Activated naive CD4-positive, alpha-beta T cell treated with anti-CD3 and anti-CD28 coated beads, Interleukin-2, amount 10 ng/mL, durations not matched to agents 7 days and 5 days (primary cell): Measurements from ENCODE around the gene SH3RF3.
A peak's percentile ranks its signal among the peaks of the same experiment; 100 is the strongest.

ENCODE experiments used
- CTCF ChIA-PET: fragments of 350-600 bp; sonication (Branson Sonifier 250); formaldehyde crosslinking; loops from one replicate; lab custom pipeline; 2021; ENCODE audit warnings: antibody characterized with exemption; lab: Charles Lee
- DNase-seq: peaks from one replicate; pipeline ENCODE4 v3.0.0-alpha.2; 2020
- H3K27ac Mint-ChIP-seq: one replicate; pipeline ENCODE4 v1.8.0; 2021; ENCODE audit warnings: mild to moderate bottlenecking, moderate library complexity, mixed read lengths
- H3K27me3 Mint-ChIP-seq: one replicate; pipeline ENCODE4 v1.8.0; 2021; ENCODE audit warnings: mild to moderate bottlenecking, mixed read lengths
- H3K36me3 Mint-ChIP-seq: one replicate; pipeline ENCODE4 v1.8.0; 2021; ENCODE audit warnings: mixed read lengths
- H3K4me1 Mint-ChIP-seq: one replicate; pipeline ENCODE4 v1.8.0; 2021; ENCODE audit warnings: mixed read lengths
- H3K4me3 Mint-ChIP-seq: one replicate; pipeline ENCODE4 v1.8.0; 2021; ENCODE audit warnings: mild to moderate bottlenecking, moderate library complexity, mixed read lengths
- H3K9me3 Mint-ChIP-seq: one replicate; pipeline ENCODE4 v1.8.0; 2021; ENCODE audit warnings: mixed read lengths

Gene SH3RF3

DNA sequence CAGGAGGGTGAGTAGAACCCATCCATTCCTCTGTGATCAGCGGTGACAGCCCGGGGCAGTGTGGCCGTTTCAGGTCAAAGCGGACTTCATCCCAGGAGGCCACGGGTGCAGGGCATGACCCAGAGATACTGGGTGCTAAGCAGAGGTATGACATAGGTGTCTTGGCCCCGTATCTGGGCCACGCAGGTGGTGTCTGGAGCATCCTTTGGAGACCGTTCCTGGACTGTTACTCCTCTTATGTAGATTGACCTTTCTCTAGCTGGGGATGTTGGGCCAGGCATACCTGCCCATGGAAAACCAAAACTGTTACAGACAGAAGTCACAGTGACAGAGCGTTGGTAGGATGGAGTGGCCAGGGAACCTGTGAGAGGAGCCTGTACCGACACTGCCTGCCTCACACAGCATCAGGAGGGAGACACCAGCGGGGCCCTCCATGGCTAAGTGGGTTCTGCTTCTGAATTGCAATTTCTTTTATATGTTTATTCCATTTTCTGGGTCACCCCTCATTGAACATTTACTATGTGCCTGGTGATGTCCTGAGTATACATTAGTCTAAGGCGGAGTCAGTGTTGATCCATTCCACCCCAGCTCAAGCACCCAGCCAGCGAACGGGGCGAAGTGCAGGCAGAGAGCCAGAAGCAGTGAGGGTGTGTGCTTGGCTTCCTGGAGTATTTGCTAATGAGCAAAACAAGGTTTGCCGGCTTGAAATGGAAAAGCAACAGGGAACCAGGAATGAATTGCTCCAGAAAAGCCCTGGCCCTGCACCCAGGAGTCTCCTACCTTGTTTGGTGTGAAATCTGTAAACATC lies 141.7 kb downstream of the SH3RF3 start:
- Mint-ChIP-seq H3K9me3 (no peaks in the 10 kb centered on the region), H3K4me1 (no peaks in the 10 kb centered on the region), H3K27me3 (peaks cover 31% of the 10 kb centered on the region), H3K36me3 (no peaks in the 10 kb centered on the region), H3K4me3 (no peak overlapping the region), H3K27ac (no peak overlapping the region)
- peak; percentile 7 for DNase-seq
- CTCF ChIA-PET = no interaction called here

GRCh38 chr2:109271920-109272319 lies 142.9 kb downstream of the SH3RF3 start:
- DNase-seq = peak; percentile 5
- Mint-ChIP-seq H3K27ac (no peak overlapping the region), H3K9me3 (no peaks in the 10 kb centered on the region), H3K36me3 (no peaks in the 10 kb centered on the region), H3K27me3 (peaks cover 31% of the 10 kb centered on the region), H3K4me3 (no peak overlapping the region), H3K4me1 (no peaks in the 10 kb centered on the region)
- CTCF ChIA-PET = no interaction called here

- DNase-seq = peak; percentile 7
- no peak overlapping the region for H3K27ac Mint-ChIP-seq
- CTCF ChIA-PET = no interaction called here
- no peaks in the 10 kb centered on the region for H3K4me1 Mint-ChIP-seq
- H3K4me3 Mint-ChIP-seq = no peak overlapping the region
- no peaks in the 10 kb centered on the region for H3K9me3 Mint-ChIP-seq
- H3K27me3 Mint-ChIP-seq = peaks cover 27% of the 10 kb centered on the region
- H3K36me3 Mint-ChIP-seq = no peaks in the 10 kb centered on the region
Observed at GRCh38 chr2:109272461-109272860, 143.5 kb downstream of the SH3RF3 start.

DNA sequence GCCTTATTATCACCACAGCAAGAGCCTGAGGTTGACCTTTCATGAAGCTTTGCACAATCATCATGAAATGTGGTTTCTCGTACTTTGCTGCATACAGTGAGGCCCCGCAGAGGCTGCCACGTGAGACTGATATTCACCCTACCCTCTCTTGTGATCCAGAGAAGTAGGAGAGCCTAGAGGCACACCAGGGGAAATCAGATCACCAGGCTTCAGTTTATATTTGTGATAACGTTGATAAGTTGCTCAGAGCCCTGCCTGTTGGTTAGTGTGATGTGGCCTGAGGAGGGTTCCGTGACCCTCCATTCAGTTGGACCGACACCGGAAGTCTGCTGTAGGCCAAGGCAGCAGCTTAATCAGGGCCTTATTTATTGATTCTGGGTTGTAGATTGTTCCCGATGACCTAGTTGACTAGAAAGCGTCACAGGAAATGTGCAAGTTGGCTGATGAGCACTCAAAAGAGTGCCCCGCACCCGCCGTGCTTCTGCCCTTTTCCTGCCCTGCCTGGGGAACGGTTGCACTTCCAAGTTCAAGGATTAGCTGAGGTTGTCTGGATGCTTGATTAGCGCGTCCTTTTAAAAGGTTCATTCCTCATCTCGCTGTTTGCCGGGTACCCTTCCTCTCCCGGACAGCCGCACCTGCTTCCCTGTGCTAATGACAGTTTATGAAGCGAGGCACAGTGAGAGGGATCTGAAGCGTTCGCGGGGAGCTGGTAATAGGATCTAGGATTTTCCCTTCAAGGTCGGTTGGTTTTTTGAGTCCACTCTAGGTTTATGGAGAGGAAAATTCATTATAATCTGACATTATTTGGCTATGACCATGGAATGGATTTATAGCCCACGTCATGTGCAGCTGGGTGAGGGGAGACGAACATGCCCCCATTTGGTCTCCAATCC lies 146.4 kb downstream of the SH3RF3 start:
- DNase-seq = no peak
- Mint-ChIP-seq H3K36me3 (no peaks in the 10 kb centered on the region), H3K27ac (no peak overlapping the region), H3K9me3 (no peaks in the 10 kb centered on the region), H3K4me3 (no peak overlapping the region), H3K27me3 (peaks cover 24% of the 10 kb centered on the region), H3K4me1 (no peaks in the 10 kb centered on the region)
- CTCF ChIA-PET = interaction anchor here (0.9 kb wide), 1 partner anchor 37 kb away, joined by 3 read pairs; no protein-coding TSS in a partner anchor

DNA sequence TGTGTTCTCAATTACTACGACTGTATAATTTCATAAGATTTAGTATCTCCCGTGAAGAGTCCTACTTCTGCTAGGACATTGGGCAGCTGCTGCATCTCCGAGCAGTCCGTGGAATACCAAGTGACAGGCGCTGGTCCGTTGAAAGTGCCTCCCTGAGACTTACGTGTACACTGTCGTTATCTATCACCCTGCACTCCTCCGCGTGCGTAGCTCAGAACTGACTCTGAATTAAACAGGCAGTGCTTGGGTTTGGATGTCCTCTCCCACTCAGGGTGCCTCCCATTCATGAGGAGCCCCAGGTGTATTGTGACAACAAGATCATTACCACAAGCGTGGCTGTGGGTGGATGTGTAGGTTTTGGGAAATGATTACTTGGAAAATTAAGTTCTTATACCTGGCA lies 148.4 kb downstream of the SH3RF3 start:
- no peaks in the 10 kb centered on the region for H3K36me3 Mint-ChIP-seq
- peaks cover 30% of the 10 kb centered on the region for H3K27me3 Mint-ChIP-seq
- H3K9me3 Mint-ChIP-seq = no peaks in the 10 kb centered on the region
- CTCF ChIA-PET = no interaction called here
- no peak for DNase-seq
- H3K4me3 Mint-ChIP-seq = no peak overlapping the region
- no peaks in the 10 kb centered on the region for H3K4me1 Mint-ChIP-seq
- no peak overlapping the region for H3K27ac Mint-ChIP-seq

GRCh38 chr2:109279243-109279860 lies 150.3 kb downstream of the SH3RF3 start:
- no peak overlapping the region for H3K4me3 Mint-ChIP-seq
- no peaks in the 10 kb centered on the region for H3K9me3 Mint-ChIP-seq
- no peak overlapping the region for H3K27ac Mint-ChIP-seq
- peaks cover 45% of the 10 kb centered on the region for H3K27me3 Mint-ChIP-seq
- no peaks in the 10 kb centered on the region for H3K36me3 Mint-ChIP-seq
- H3K4me1 Mint-ChIP-seq = no peaks in the 10 kb centered on the region
- CTCF ChIA-PET = no interaction called here
- no peak for DNase-seq

- no peaks in the 10 kb centered on the region for H3K9me3 Mint-ChIP-seq
- H3K36me3 Mint-ChIP-seq = no peaks in the 10 kb centered on the region
- DNase-seq = no peak
- CTCF ChIA-PET = interaction anchor here (1.1 to 1.7 kb wide), 2 partner anchors 68 to 229 kb away, joined by 4 to 5 read pairs; no protein-coding TSS in a partner anchor
- no peaks in the 10 kb centered on the region for H3K4me1 Mint-ChIP-seq
- no peak overlapping the region for H3K4me3 Mint-ChIP-seq
- H3K27me3 Mint-ChIP-seq = peaks cover 42% of the 10 kb centered on the region
- H3K27ac Mint-ChIP-seq = no peak overlapping the region
Observed at GRCh38 chr2:109280804-109281203, 151.8 kb downstream of the SH3RF3 start.

DNA sequence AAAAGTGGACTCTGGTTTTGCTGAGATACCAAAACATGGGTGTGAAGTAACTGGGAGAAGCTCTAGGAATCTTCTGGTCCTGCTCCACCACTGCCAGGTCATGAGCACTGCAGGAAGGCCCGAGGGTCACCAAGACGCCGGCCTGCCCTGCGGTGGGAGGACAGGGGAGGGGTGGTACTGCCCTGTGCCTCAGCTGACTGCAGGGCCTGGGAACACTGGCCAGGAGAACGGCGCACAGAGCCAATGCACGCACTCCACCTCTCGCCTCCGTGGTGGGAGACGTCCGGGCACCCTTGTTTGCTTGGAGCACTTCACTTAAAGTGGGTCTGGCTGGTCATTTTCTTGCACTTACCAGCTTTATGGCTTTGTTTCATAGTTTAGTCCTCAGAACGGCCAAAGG lies 153.4 kb downstream of the SH3RF3 start:
- H3K9me3 Mint-ChIP-seq = no peaks in the 10 kb centered on the region
- H3K4me3 Mint-ChIP-seq = no peak overlapping the region
- no peaks in the 10 kb centered on the region for H3K36me3 Mint-ChIP-seq
- peaks cover 43% of the 10 kb centered on the region for H3K27me3 Mint-ChIP-seq
- DNase-seq = no peak
- H3K4me1 Mint-ChIP-seq = no peaks in the 10 kb centered on the region
- H3K27ac Mint-ChIP-seq = no peak overlapping the region
- CTCF ChIA-PET = no interaction called here

GRCh38 chr2:109282865-109283264 lies 153.9 kb downstream of the SH3RF3 start:
- no peak for DNase-seq
- CTCF ChIA-PET = no interaction called here
- H3K4me1 Mint-ChIP-seq = no peaks in the 10 kb centered on the region
- H3K27me3 Mint-ChIP-seq = peaks cover 38% of the 10 kb centered on the region
- no peak overlapping the region for H3K4me3 Mint-ChIP-seq
- H3K9me3 Mint-ChIP-seq = no peaks in the 10 kb centered on the region
- no peaks in the 10 kb centered on the region for H3K36me3 Mint-ChIP-seq
- H3K27ac Mint-ChIP-seq = no peak overlapping the region

GRCh38 chr2:109284826-109285225 lies 155.8 kb downstream of the SH3RF3 start:
- Mint-ChIP-seq H3K36me3 (no peaks in the 10 kb centered on the region), H3K4me3 (no peak overlapping the region), H3K9me3 (no peaks in the 10 kb centered on the region), H3K27me3 (peaks cover 37% of the 10 kb centered on the region), H3K27ac (no peak overlapping the region), H3K4me1 (no peaks in the 10 kb centered on the region)
- no peak for DNase-seq
- CTCF ChIA-PET = no interaction called here

- no peak overlapping the region for H3K4me3 Mint-ChIP-seq
- CTCF ChIA-PET = no interaction called here
- no peak for DNase-seq
- H3K27me3 Mint-ChIP-seq = peaks cover 37% of the 10 kb centered on the region
- H3K27ac Mint-ChIP-seq = no peak overlapping the region
- no peaks in the 10 kb centered on the region for H3K9me3 Mint-ChIP-seq
- no peaks in the 10 kb centered on the region for H3K4me1 Mint-ChIP-seq
- no peaks in the 10 kb centered on the region for H3K36me3 Mint-ChIP-seq
Observed at GRCh38 chr2:109285244-109285651, 156.2 kb downstream of the SH3RF3 start.

- H3K9me3 Mint-ChIP-seq = no peaks in the 10 kb centered on the region
- no peaks in the 10 kb centered on the region for H3K4me1 Mint-ChIP-seq
- CTCF ChIA-PET = no interaction called here
- H3K27ac Mint-ChIP-seq = no peak overlapping the region
- H3K4me3 Mint-ChIP-seq = no peak overlapping the region
- DNase-seq = no peak
- H3K27me3 Mint-ChIP-seq = peaks cover 27% of the 10 kb centered on the region
- no peaks in the 10 kb centered on the region for H3K36me3 Mint-ChIP-seq
Observed at GRCh38 chr2:109287413-109287812, 158.4 kb downstream of the SH3RF3 start.

DNA sequence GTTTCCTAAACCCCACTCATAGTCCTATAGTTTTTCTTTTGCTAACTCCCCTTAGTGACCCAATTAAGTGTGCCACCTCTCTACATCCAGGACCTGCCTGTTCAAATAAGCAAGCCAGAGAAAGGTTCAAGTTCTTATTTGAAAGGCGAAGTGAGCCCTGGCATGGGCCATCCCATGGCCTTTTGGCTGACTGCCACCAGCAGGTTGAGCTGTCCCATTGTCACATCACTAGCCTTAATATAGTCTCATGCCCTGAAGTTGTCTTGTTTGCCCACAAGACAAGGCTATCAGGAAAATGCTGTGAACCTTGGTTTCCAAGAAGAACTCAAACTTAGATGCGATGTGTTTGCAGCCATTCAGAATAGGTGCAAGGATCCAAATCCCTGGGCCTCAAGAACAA lies 158.8 kb downstream of the SH3RF3 start:
- Mint-ChIP-seq H3K36me3 (no peaks in the 10 kb centered on the region), H3K4me3 (no peak overlapping the region), H3K9me3 (no peaks in the 10 kb centered on the region), H3K4me1 (no peaks in the 10 kb centered on the region), H3K27ac (no peak overlapping the region), H3K27me3 (peaks cover 23% of the 10 kb centered on the region)
- no peak for DNase-seq
- CTCF ChIA-PET = no interaction called here

GRCh38 chr2:109288544-109289368 lies 159.8 kb downstream of the SH3RF3 start:
- no peak overlapping the region for H3K27ac Mint-ChIP-seq
- no peak overlapping the region for H3K4me3 Mint-ChIP-seq
- H3K4me1 Mint-ChIP-seq = no peaks in the 10 kb centered on the region
- H3K9me3 Mint-ChIP-seq = no peaks in the 10 kb centered on the region
- DNase-seq = no peak
- peaks cover 14% of the 10 kb centered on the region for H3K27me3 Mint-ChIP-seq
- CTCF ChIA-PET = no interaction called here
- H3K36me3 Mint-ChIP-seq = no peaks in the 10 kb centered on the region
